LoVo (cell line): ENCODE data around the gene OXCT1.
A peak's percentile ranks its signal among the peaks of the same experiment; 100 is the strongest.

ENCODE experiments used
- DNase-seq: peaks from one replicate; pipeline ENCODE4 v3.0.0-alpha.2; 2016; ENCODE audit warnings: low spot score

The OXCT1 gene

GRCh38 chr5:41869724-41870626, at the start of gene OXCT1:
TSS of gene OXCT1 (minus strand) at chr5:41870425. CDS start at chr5:41870358, 67 bp downstream.
- DNase-seq, result peak; percentile 92

- no peak for DNase-seq
Observed at GRCh38 chr5:41918105-41918504, 47.9 kb upstream of the OXCT1 start.

GRCh38 chr5:41908374-41909079, 38.3 kb upstream of the OXCT1 start:
- no peak for DNase-seq

DNA sequence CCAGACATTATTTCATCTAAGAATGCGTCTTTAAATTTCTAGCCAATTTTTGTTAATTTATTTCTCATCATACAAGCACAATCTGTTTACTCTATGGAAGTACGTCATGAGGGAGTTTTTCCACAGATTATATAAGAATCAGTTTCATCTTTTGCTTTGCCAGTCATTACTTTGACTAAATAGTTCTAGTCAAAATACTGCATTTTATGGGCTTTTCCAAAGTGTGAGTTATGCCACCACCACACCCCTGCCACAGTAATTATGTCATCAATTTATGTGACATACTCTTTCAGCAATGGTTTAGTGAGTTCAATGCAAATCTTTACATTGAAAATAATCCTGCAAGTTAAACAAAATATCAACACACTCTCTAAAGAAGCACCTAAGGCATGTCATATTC, 35.9 kb upstream of the OXCT1 start:
- no peak for DNase-seq

GRCh38 chr5:41903892-41904799, 33.9 kb upstream of the OXCT1 start, which contains the start of gene RIMOC1:
TSS of gene RIMOC1 (plus strand) at chr5:41904344. CDS start at chr5:41904368, 24 bp downstream.
- DNase-seq, result peak; percentile 100

- DNase-seq, result no peak
Observed at GRCh38 chr5:41903382-41903891, 33.2 kb upstream of the OXCT1 start.

DNA sequence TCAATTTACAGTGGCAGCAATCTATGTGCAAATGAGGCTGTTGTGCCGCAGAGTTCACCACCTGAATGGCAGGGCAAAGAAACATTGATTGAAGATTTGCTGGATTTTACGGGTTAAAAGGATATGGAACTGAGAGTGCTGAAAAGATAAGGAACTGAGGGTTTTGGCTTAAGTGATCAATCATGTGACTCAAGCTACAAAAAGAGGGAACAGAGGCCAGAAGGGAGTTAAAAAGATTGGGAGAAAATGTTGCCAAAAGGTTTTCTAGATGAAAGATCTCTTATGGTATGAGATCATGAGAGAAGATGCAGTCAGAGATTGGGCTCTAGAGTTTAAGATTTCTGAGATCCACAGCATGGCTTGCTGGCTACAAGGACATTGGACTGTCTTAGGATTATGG, 26.0 kb upstream of the OXCT1 start:
- no peak for DNase-seq

GRCh38 chr5:41893074-41893851, 23.0 kb upstream of the OXCT1 start:
- no peak for DNase-seq

DNA sequence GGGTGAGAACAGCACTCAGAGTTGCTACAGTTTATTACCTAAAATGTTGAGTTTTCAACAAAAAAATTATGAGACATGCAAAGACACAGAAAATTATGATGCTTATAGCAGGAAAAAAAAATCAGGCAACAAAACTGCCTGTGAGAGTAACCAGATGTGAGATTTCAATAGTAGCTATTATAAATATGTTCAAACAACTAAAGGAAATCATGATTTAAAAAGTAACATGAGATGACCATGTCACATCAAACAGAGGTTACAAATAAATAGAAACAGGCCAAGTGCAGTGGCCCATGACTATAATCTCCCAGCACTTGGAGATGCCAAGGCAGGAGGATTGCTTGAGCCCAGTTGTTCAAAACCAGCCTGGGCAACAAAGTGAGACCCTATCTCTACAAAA, 21.8 kb upstream of the OXCT1 start:
- no peak for DNase-seq

GRCh38 chr5:41891066-41891707, 21.0 kb upstream of the OXCT1 start:
- DNase-seq, result peak; percentile 31

DNA sequence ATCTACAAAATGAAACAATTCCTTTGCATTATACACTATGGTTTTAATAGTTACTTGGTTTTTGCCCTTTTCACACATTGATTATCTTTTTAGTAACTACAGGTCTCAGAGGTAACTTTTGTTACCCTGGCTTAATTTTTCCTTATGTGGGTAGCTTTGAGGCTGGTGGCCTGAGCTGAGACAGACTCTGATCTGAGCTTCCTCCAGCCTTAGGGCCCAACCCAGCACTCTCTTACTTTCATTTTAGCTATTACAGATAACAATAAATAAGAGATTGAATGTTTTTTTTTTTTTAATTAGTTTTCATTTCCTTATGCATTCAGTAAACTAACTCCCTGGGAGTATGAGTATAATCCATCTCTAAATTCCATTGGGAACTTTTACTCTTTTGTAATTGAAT, 15.1 kb upstream of the OXCT1 start:
- DNase-seq, result no peak

DNA sequence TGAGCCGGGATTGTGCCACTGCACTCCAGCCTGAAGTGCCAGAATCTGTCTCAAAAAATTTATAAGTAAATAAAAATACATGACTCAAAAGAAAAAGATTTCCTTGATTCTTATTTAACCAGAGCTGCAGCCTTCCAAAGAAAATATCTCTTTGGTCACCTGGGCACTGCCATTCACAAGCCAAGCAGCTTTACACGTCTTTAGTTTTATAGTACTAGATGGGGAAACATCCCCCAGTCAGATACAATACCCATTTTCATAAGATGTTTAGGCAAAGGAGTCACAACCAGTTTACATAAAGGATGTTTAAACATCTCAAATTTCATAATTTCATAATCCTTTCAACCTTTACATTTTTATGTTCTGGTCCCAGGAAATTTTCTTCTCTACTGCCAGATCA, 13.7 kb upstream of the OXCT1 start:
- DNase-seq, result no peak

DNA sequence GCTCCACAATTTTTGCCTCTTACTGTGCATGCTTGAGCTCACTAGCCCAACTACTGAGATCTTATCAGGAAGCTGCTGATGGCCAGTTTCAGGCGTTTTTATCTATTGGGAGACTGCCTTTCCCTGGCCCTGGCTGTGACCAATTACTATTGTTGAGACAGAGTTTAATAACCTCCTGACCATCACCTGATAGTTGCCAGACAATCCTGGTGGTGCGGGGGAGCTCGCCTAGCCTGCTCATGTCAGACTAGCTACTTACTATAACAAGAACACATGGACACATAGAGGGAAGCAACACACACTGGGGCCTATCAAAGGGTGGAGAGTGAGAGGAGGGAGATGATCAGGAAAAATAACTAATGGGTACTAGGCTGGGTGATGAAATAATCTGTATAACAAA, 13.0 kb upstream of the OXCT1 start:
- no peak for DNase-seq

- no peak for DNase-seq
Observed at GRCh38 chr5:41882765-41883164, 12.5 kb upstream of the OXCT1 start.

DNA sequence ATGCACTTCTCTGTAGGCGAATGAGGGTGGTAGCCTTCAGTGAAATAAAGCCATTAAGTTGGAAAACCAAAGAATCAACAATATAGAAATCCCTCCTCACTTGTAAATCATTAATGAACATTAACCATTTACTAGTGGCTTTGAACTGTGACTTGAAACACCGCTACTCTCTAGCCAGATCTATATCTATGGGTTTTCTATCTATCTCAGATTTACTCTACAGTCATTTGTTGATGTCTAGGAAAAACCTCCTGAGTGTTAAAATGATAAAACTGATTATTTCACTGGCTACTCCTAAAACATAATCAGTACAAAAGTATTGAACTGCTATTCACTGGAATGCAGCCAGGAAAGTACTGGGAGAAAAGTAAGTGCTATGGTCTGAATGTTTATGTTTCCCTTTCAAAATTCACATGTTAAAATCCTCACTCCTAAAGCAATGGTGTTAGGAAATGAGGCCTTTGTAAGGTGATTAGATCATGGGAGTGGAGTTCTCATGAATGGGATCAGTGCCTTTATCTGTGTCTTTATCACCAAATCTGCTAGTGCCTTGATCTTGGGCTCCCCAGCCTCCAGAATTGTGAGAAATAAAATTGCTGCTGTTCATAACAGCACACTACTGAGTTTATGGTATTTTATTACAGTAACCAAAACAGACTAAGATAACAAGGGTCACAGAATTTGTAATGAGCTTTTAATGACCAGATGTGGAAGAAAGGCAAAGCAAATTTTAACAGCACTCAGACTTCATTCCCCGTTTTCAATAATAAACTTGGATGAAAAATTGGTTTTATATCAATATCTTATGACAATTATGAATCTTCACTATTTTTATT, 8.6 kb upstream of the OXCT1 start:
- DNase-seq, result no peak

- no peak for DNase-seq
Observed at GRCh38 chr5:41878173-41878572, 7.9 kb upstream of the OXCT1 start.

DNA sequence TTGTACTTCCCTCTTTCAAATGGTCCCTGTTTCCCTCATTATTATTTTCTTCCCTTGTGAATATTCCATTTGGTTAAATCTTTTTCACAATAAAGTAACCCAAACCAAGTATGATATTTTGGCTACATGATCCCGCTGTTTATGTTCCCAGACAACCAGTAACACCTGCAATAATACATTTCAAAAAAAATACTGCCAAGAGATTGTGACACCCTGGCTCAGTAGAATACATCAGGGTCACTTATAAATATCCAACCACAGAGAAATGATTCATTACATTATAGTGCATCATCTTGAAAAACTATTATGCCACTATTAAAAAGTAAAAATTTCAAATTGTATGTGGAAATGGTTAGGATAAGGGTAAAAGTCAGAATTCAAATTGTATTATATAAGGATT, 7.2 kb upstream of the OXCT1 start:
- DNase-seq, result no peak

DNA sequence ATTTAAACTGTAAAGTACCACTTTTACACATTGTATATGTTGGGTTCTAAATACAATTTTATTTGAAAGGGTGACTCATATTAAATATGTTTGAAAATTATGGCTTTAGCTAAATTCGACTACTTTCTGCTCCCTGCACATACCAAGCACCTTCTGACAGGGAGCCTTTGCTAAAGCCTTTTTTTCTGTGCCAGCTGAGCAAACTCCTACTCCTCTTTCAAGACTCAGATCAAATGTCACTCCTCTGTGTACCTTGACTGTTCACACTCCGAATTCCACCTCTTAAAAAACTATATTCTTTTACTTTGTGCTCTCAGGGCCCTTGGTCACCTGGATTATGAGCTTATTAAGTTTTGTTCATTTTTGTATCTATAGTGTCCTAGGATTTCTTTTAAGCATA, 6.5 kb upstream of the OXCT1 start:
- DNase-seq, result no peak

DNA sequence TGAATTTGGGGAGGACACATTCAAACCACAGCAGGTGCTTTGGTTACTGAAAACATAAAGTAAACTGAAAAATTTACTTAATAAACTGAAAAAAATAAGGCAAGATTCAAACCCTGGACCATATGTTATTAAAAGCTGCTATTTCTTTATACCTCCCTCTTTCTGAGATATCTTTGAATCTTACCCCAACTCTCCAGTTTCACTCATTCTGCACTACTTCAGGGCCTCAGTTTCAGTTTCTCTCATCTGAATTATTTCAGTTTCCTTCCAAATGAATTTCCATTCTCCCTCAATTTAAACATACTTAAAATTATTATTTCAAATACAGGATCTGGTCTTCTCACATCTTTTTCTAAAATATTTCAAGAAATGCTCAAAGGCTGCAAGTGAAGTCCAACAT, 4.9 kb upstream of the OXCT1 start:
- no peak for DNase-seq
